Measurements from ENCODE around the gene LRRC8E.
A peak's percentile ranks its signal among the peaks of the same experiment; 100 is the strongest.
"Not testable (repeated sequence)": the region's sequence is repeated elsewhere in the genome, so short reads cannot be mapped to it uniquely, and the experiment has no call there.

Gene LRRC8E

DNA sequence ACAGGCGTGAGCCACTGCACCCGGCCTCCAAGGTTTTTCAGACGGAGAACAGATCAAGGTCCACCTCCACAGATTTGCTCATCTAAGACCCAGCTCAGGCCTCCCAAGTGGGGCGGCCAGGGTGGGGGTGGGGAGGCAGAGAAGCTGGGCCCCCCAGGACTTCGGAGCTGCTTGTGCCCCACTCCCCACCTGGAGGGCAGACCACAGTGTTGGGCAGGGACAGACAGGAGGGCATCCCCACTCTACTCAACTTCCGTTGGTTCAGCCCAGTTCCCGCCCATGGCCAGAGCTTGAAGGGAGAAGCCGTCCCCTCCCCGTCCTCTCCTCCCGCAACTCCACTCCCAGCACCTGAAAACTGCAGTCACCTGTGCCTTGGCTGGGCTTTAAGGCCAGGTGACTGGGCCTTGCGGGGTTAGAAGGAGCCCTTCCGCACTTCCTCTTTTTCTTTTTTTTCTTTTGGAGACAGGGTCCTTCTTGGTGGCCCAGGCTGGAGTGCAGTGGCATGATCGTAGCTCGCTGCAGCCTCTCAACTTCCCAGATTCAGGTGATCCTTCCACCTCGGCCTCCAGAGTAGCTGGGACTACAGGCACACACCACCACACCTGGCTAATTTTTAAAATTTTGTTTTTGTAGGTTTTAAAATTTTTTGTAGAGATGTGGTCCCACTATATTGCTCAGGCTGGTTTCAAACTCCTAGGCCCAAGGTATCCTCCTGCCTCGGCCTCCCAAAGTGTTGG is 734 bp upstream of the LRRC8E start:
- DNase-seq (ENCODE audit: low read depth in 2 of 2), result no peak

DNA sequence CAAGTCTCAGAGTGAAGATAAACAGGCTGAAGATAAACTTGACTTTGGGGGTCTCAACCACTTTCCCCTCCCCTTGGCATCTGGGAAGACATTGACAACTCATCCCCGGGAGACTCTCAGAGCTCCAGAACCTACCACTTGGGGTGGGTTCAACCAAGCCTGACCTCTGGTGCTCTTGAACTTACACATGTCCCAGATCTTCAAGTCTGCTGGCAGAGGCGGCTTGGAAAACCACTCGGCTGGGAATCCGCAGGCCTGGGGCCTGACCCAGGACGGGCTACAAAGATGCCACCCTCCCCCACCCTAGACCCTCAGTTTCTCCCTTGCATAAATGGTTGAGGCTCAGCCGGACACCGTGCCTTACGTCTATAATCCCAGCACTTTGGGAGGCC is 512 bp downstream of the LRRC8E start:
- no peak for DNase-seq (ENCODE audit: low read depth in 2 of 2)

GRCh38 chr19:7893362-7894101 is 5.2 kb downstream of the LRRC8E start:
- not testable (repeated sequence) for DNase-seq (ENCODE audit: low read depth in 2 of 2)

GRCh38 chr19:7894612-7895309 is 6.5 kb downstream of the LRRC8E start:
- no peak for DNase-seq (ENCODE audit: low read depth in 2 of 2)

DNA sequence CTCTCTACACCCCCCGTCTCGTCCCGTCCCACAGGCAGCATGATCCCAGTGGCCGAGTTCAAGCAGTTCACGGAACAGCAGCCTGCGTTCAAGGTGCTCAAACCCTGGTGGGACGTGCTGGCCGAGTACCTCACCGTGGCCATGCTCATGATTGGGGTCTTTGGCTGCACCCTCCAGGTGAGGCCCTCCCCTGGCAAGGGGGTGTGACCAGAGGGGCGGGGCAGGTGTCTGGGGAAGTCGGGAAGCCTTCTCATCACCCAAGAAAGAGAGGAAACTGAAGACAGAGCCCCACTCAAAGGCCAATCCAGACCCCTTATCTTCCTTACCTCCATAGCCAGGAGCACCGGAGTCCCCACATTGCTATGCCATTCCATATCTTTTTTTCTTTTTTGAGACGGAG is 7.3 kb downstream of the LRRC8E start:
- DNase-seq (ENCODE audit: low read depth in 2 of 2), result no peak

DNA sequence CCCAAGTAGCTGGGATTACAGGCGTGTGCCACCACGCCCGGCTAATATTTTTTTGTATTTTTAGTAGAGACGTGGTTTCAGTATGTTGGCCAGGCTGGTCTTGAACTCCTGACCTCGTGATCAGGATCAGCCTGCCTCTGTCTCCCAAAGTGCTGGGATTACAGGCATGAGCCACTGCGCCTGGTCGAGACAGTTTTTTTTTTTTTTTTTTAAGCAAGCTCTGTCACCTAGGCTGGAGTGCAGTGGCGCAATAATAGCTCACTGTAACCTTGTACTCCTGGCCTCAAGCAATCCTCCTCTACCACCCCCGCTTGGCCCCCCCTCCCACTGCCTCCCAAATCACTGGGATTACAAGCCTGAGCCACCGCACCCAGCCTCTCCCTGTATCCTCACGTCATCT is 9.0 kb downstream of the LRRC8E start:
- no peak for DNase-seq (ENCODE audit: low read depth in 2 of 2)

GRCh38 chr19:7898967-7899366 is 10.7 kb downstream of the LRRC8E start:
- no peak for DNase-seq (ENCODE audit: low read depth in 2 of 2)

- no peak for DNase-seq (ENCODE audit: low read depth in 2 of 2)
Measured at GRCh38 chr19:7899751-7900378, 11.6 kb downstream of the LRRC8E start.

GRCh38 chr19:7900401-7900870 is 12.1 kb downstream of the LRRC8E start:
- DNase-seq (ENCODE audit: low read depth in 2 of 2), result no peak

GRCh38 chr19:7900931-7901330 is 12.6 kb downstream of the LRRC8E start:
- DNase-seq (ENCODE audit: low read depth in 2 of 2), result no peak

- no peak for DNase-seq (ENCODE audit: low read depth in 2 of 2)
Measured at GRCh38 chr19:7901337-7901736, 13.0 kb downstream of the LRRC8E start.

- no peak for DNase-seq (ENCODE audit: low read depth in 2 of 2)
Measured at GRCh38 chr19:7902796-7903243, 14.5 kb downstream of the LRRC8E start.

- peak; percentile 97 to 98 for DNase-seq (ENCODE audit: low read depth in 2 of 2)
Measured at GRCh38 chr19:7903244-7904073, 15.1 kb downstream of the LRRC8E start, which contains the start of gene MAP2K7. Gene MAP2K7 (plus strand): TSS chr19:7903877. CDS start chr19:7903945, 68 bp downstream.

DNA sequence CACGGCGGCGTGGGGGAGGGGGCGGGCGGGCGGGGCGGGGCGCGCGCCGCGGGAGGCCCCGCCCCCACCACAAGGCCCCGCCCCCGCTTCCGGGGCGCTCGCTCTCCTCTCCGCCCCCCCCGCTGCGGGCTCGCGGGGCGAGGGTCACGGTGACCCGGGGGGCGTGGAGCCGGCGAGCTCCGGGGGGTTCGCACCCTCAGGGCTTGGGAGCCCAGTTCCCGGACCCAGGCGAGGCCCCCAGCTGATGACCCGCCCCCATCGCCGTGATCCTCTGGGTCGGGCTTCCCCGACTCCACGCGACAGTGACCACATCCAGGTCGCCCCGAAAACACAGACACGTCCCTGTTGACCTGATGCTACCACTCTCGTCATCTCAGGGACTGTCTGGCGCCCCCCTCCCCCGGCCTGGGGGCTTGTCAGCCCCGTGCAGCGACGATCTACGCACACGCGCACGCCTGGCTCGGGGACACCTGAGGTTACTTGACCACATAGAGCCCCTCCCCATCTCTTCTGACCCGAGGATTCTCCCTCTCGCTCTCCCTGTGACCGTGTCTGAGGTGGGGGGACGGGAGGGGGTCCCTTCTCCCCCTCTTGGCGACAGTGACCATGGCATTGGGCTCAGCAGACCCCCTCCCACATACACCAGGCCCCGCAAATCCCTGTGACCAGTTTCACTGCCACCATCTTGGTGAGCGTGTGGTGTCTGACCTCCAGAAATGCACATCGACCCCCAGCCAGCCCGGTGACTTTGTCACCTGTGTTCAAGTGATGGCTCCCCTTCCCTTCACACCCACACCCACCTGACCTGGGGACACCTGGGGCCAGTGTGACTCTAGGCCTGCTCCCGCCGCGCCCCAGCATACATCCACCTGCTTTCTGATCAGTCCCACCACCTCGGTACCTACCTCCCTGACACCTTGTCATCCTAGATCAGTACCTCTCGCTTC is 16.0 kb downstream of the LRRC8E start:
- no peak for DNase-seq (ENCODE audit: low read depth in 2 of 2)

- DNase-seq (ENCODE audit: low read depth in 2 of 2), result no peak
Measured at GRCh38 chr19:7905268-7905667, 17.0 kb downstream of the LRRC8E start.

DNA sequence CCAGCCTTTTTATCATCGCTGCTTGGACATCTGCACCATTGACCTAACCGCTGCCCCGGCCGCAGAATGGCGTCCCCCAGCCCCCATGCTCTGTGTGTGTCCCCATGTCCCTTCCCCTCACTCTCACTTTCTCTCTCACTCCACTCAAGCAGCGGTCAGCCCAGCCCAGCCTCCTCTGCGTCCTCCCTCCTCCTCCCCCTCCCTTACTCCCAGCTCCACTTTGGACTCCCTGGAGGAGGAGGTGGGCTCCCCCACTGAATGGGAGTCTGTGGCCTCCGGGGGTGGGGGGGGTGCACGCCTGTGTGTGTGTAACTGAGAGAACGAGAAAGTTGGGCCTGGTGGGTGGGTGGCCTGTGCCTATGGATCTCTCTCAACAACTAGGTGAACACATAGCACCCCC is 17.5 kb downstream of the LRRC8E start:
- DNase-seq (ENCODE audit: low read depth in 2 of 2), result no peak

GRCh38 chr19:7907122-7907521 is 18.8 kb downstream of the LRRC8E start:
- DNase-seq (ENCODE audit: low read depth in 2 of 2), result no peak

DNA sequence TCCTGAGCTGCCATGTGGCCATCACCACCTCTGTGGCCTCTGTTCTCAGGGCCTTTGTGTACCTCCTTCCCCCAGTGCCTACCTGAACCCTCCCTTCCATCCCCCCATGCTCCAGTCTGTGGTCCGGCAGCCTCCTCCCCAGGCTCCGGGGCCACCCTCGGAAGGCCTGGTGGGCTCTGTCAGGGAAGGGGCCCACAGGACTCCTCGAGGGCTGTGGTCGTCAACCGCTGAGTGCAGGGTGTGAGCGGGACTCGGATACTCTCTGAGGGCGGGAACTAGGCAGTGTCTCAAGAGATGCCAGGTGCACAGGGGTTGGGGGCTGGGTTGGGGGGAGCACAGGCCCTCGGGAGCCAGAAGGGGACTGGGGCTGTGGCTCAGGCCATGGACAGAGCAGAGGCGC is 19.2 kb downstream of the LRRC8E start:
- DNase-seq (ENCODE audit: low read depth in 2 of 2), result no peak

- DNase-seq (ENCODE audit: low read depth in 2 of 2), result no peak
Measured at GRCh38 chr19:7908078-7908699, 19.9 kb downstream of the LRRC8E start.

Measured in fibroblast of skin of left biceps (primary cell).